A673 (cell line): ENCODE results near the gene PRKCQ.

Experiments used
- CTCF ChIP-seq: fragments of 300-800, 200-600 bp; sonication (generic); conservative IDR thresholded peaks from 2 replicates; pipeline ENCODE4 v1.5.1; 2017; ENCODE audit warnings: low read depth, mild to moderate bottlenecking, antibody characterized with exemption, low read length, moderate library complexity, mixed read lengths
- EZH2 ChIP-seq: fragments of 200-600 bp; sonication (generic); IDR thresholded peaks from 2 replicates; pipeline ENCODE4 v1.6.1; 2017; ENCODE audit warnings: borderline replicate concordance, low read depth, mild to moderate bottlenecking, mixed read lengths, antibody characterized with exemption, low read length; ENCODE audit not compliant: poor library complexity, severe bottlenecking

GRCh38 chr10:6470894-6471618 is 109.0 kb downstream of the PRKCQ start:
- TF ChIP-seq CTCF (no peak), EZH2 (no peak)
